ENCODE results near the gene GALNT2.

DNA sequence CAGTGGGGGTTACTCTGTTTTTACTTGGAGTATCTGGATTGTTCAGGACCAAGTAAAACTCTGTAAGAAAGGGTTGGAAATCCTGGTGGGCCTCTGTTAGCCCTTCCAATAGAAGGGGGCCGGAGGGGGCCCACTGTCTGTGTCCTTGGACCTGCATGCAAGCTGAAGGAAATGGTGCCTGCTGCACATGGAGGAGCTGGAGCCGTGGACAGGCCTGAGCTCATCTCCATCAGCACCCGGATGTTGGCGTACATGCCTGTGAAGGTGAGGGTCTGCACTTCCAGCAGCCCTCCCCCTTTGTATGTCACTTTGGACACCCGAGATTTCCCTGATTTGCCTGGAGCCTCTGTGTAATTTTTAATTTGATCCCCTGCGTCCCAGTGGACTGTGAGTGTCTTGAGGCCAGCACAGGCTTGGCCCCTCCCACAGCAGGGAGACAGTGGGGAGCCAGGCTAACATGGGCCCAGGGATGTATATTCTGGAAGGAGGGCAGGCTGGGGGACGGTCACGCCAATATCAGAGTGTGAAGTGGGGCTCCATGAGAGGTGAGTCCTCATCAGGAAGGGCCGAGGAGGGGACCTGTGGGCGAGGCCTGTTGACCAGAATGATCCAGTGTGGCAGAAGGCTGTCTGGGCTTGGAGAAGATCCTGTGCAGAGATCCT, 16.8 kb downstream of the GALNT2 start:
- TF ChIP-seq POLR2AphosphoS5 (IDR thresholded peaks at IDR 0.05; ENCODE audit: low read depth, low read length) (no peak), POLR2A (IDR thresholded peaks at IDR 0.05; ENCODE audit: low read depth, low read length) (no peak), TAF1 (IDR thresholded peaks at IDR 0.05; ENCODE audit: low read depth, low read length) (no peak)
